GM19351 (cell line): ENCODE results near the gene UBXN1.

ENCODE experiments used
- ATAC-seq: cut with Tn5 transposase; IDR thresholded peaks from one replicate; pipeline ENCODE4 v1.9.1; 2021; ENCODE audit warnings: mild to moderate bottlenecking, moderate library complexity; ENCODE audit not compliant: unreplicated experiment

Gene UBXN1

GRCh38 chr11:62678770-62679696, at the start of gene UBXN1:
UBXN1 (minus strand) TSS chr11:62679073; CDS start chr11:62678923, 150 bp downstream.
- peak; percentile 68 for ATAC-seq

DNA sequence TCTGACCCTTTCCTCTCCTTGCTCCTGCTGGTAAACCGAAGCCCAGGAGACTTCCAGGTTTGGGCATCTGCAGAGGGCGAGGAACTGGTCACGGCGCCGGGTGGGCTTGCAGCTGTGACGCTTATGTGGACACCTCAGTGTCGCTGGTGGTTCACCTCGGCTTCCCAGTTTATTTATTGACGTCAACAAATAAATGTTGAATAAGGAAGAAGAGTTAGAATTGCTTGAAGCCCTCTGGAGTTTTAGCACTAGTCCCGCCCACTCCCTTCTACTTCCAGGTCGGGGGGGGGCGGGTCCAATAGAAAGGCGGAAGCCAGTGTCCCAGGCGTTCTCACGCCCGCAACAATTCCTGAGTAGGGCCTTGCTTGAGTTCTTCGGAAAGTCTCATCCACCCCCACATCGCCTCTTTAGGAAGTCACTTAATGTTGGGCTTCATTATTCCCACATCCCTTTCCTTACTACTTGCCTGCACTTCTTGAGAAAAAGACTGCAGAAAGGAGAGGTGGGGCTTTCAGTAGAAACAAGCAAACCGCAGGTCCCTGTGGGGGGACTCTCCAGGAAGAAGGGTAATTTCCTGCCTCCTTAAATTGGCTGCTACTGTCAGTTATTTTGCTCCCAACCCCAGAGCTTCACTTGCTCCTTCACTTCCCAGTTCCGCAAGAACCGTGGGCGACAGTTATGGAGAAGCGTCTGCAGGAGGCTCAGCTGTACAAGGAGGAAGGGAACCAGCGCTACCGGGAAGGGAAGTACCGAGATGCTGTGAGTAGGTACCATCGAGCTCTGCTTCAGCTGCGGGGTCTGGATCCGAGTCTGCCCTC, 49.5 kb upstream of the UBXN1 start, which contains the start of gene TTC9C:
Gene TTC9C (plus strand): TSS at position 316 of the 818 bp plus-strand sequence. CDS start 363 bp downstream, at position 679.
- ATAC-seq = no peak

DNA sequence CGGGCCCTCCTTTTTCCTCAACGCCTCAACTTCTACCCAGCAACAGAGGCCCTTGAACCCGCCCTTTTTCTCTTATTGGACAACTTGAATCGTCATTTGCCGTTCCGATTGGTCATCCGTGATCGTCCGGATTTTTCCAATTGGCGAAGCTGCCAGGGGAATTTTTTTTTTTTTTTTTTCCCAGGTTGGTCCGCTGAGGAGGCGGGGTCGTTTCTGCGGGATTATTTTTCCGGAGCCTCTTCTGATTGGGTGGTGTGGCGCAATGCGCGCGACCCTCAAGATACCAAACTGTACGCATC, 48.9 kb upstream of the UBXN1 start:
- peak; percentile 45 for ATAC-seq

- ATAC-seq = peak; percentile 65
Measured at GRCh38 chr11:62727165-62727871, 48.4 kb upstream of the UBXN1 start, which contains the start of gene HNRNPUL2. HNRNPUL2 (minus strand) TSS chr11:62727457; CDS start chr11:62727156, 301 bp downstream.

DNA sequence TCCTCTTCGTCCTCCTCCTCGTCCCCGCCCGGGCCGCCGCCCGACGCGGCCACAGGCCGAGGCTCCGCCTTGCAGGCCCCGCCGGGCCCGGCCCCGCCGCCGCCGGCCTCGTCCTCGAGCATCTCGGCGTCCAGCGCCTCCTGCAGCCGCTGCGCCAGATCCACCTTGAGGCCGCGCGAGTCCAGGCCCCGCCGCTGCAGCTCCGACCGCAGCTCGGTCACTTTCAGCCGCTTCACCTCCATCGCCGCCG, 48.0 kb upstream of the UBXN1 start:
- ATAC-seq = peak; percentile 9

- ATAC-seq = no peak
Measured at GRCh38 chr11:62726156-62726914, 47.5 kb upstream of the UBXN1 start.

DNA sequence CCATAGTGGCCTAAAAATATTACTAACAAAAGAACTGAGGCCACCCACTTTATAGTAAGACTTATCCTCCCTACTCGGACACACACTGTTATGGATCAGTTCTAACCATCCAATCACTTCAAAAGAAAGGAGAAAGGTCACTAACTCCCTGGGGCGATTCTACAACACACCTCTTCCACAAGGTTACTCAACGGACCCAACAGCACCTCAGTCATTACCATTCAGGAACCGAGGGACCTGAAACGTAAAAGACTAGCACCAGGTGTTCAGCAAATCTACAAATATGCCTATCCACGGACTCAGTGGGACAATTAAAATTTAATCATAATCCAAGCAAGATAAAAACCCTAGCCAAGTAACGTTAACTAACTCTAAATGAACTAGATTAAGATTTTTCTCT, 46.8 kb upstream of the UBXN1 start:
- no peak for ATAC-seq

DNA sequence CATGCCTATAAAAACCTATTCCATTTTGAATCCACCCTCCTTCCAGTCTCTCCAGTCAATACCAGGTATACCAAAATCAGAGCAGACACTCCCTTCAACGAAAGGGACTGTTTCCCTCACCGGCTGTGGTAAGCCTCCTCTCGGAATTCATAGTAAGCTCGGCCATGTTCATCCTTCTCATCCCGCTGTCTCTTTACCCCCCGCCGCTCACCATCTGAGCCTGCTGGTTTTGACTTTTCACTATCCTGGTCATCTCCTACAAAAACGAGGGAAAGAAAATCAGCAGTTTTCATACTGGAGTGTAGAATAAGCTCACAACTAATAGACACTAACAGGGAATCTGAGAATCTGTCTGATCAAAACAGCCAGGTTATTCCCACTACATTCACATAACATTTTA, 45.3 kb upstream of the UBXN1 start:
- no peak for ATAC-seq

- ATAC-seq = no peak
Measured at GRCh38 chr11:62721994-62722393, 43.1 kb upstream of the UBXN1 start.

- no peak for ATAC-seq
Measured at GRCh38 chr11:62719302-62719978, 40.6 kb upstream of the UBXN1 start.

GRCh38 chr11:62716816-62717215, 37.9 kb upstream of the UBXN1 start:
- ATAC-seq = no peak

- ATAC-seq = no peak
Measured at GRCh38 chr11:62716206-62716605, 37.3 kb upstream of the UBXN1 start.

- ATAC-seq = no peak
Measured at GRCh38 chr11:62715150-62716130, 36.6 kb upstream of the UBXN1 start.

GRCh38 chr11:62713343-62713742, 34.5 kb upstream of the UBXN1 start:
- ATAC-seq = no peak

GRCh38 chr11:62712861-62713260, 34.0 kb upstream of the UBXN1 start:
- no peak for ATAC-seq

GRCh38 chr11:62712276-62712812, 33.5 kb upstream of the UBXN1 start:
- no peak for ATAC-seq

DNA sequence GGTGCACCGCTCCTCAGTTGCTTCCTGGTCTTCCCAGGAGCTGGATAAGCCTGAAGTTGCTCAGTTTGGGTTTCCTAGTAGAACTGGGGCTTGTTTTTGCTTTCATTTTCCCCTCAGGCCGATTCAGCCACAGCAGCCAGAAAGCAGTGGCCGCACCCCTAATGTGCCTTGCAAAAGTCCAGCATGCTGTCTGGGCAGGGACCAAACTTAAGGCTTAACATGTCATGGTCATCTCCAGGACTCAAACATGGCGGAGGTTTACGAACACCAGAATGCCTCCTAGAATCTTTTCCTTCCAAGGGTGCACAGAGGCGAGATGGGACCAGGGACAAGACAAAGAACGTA, 31.1 kb upstream of the UBXN1 start:
- ATAC-seq = no peak

GRCh38 chr11:62709247-62710000, 30.6 kb upstream of the UBXN1 start:
- ATAC-seq = peak; percentile 60
